BE2C (cell line): Measurements from ENCODE around the gene MRPL42.
"Not testable (repeated sequence)": the region's sequence is repeated elsewhere in the genome, so short reads cannot be mapped to it uniquely, and the experiment has no call there.

ENCODE experiments used
- DNase-seq: peaks from one replicate; pipeline ENCODE4 v3.0.0-alpha.2; 2020
- H3K27me3 ChIP-seq: fragments of 250-450 bp; sonication (Bioruptor Pico); 2 replicates; pipeline ENCODE4 v1.5.1; 2020; ENCODE audit warnings: mild to moderate bottlenecking
- H3K36me3 ChIP-seq: fragments of 250-450 bp; sonication (Bioruptor Pico); 2 replicates; pipeline ENCODE4 v1.5.1; 2020; ENCODE audit warnings: mild to moderate bottlenecking
- H3K4me1 ChIP-seq: fragments of 250-450 bp; sonication (Bioruptor Pico); 2 replicates; pipeline ENCODE4 v1.5.1; 2020
- H3K4me3 ChIP-seq: 2 replicates; pipeline ENCODE4 v1.5.1; 2011; ENCODE audit warnings: low read depth, low read length
- H3K9me3 ChIP-seq: fragments of 250-450 bp; sonication (Bioruptor Pico); 2 replicates; pipeline ENCODE4 v1.5.1; 2020
- TF ChIP-seq, protein P1 (sequence below): IDR thresholded peaks from 2 replicates; pipeline ENCODE4 v1.5.1; 2012; ENCODE audit warnings: mild to moderate bottlenecking, low read depth, low read length

Gene MRPL42

DNA sequence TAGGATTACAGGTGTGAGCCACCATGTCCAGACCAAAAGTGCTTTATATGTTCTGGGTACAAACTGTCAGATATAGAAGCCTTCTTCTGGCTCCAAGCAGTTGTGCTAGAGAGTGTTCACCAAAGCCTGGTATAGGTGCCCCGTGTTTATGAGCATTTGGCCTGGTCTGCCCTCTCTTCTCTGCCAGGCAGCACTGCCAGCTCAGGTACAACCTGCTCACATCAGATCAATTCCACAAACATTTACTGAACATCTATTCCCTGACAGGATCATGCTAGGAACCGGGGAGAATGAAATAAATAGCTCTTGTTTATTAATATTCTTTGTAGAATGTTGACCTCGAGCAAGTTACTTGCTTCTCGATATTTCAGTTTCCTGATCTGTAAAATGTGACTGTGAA is 85.1 kb downstream of the MRPL42 start:
- H3K9me3 ChIP-seq, result no peaks in the 10 kb centered on the region
- TF ChIP-seq, protein P1, sequence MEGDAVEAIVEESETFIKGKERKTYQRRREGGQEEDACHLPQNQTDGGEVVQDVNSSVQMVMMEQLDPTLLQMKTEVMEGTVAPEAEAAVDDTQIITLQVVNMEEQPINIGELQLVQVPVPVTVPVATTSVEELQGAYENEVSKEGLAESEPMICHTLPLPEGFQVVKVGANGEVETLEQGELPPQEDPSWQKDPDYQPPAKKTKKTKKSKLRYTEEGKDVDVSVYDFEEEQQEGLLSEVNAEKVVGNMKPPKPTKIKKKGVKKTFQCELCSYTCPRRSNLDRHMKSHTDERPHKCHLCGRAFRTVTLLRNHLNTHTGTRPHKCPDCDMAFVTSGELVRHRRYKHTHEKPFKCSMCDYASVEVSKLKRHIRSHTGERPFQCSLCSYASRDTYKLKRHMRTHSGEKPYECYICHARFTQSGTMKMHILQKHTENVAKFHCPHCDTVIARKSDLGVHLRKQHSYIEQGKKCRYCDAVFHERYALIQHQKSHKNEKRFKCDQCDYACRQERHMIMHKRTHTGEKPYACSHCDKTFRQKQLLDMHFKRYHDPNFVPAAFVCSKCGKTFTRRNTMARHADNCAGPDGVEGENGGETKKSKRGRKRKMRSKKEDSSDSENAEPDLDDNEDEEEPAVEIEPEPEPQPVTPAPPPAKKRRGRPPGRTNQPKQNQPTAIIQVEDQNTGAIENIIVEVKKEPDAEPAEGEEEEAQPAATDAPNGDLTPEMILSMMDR, result no peak
- H3K4me3 ChIP-seq, result no peak overlapping the region
- no peak for DNase-seq
- peaks cover 16% of the 10 kb centered on the region for H3K27me3 ChIP-seq
- H3K36me3 ChIP-seq, result no peaks in the 10 kb centered on the region
- no peaks in the 10 kb centered on the region for H3K4me1 ChIP-seq

DNA sequence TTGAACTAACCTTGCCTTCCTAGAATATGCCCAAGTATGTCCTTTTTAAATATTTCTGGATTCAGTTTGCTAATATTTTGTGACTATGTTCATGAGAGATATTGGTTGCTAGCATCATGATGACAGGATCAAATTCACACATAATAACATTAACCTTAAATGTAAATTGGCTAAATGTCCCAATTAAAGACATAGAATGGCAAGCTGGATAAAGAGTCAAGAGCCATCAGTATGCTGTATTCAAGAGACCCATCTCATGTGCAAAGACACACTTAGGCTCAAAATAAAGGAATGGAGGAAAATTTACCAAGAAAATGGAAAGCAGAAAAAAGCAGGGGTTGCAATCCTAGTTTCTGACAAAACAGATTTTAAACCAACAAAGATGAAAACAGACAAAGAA is 90.6 kb downstream of the MRPL42 start:
- H3K4me1 ChIP-seq, DNase-seq, H3K27me3 ChIP-seq, H3K36me3 ChIP-seq, H3K9me3 ChIP-seq, H3K4me3 ChIP-seq: not testable (repeated sequence)

DNA sequence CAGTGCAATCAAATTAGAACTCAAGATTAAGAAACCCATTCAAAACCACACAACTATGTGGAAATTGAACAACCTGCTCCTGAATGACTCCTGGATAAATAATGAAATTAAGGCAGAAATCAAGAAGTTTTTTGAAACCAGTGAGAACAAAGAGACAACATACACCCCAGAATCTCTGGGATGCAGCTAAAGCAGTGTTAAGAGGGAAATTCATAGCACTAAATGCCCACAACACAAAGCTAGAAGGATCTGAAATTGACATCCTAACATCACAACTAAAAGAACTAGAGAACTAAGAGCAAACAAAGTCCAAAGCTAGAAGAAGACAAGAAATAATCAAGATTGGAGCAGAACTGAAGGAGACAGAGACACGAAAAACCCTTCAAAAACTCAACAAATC is 91.4 kb downstream of the MRPL42 start:
- H3K4me3 ChIP-seq, H3K9me3 ChIP-seq, H3K36me3 ChIP-seq, DNase-seq, H3K27me3 ChIP-seq, H3K4me1 ChIP-seq: not testable (repeated sequence)

DNA sequence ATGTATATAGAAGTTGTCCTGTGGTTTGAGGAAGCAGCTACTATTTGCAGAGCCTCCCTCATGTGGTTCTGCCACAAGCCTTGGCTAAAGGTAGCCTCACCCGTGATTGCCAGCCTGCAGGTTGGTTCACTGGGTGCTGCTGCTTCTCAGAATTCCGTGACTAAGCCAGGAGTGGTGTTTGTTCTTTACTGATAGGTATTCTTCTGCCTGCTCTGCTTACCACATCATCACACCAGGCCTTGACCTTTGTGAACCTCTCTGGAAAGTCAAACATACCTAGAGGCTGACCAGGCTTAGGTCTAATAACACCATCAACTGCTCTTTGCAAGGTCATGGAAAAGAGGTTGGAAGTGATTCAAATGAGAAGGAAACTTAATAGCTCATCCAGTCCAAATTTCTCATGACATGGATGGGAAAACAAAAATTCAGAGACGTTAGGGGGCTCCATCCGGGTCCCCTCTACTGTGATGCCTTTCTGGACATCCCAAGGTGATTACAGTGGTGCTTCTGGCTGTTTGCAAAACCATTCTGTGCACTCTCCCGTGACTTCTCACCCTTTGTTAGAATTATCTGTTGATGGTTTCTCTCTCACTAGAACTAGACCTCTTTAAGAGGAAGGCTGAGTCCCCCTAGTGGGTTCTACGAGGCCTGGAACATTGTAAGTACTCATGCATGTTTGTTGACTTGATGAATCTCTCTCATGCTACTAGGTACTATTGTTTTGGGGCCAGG is 96.7 kb downstream of the MRPL42 start:
- no peaks in the 10 kb centered on the region for H3K4me1 ChIP-seq
- no peaks in the 10 kb centered on the region for H3K36me3 ChIP-seq
- peaks cover 26% of the 10 kb centered on the region for H3K27me3 ChIP-seq
- no peaks in the 10 kb centered on the region for H3K9me3 ChIP-seq
- no peak overlapping the region for H3K4me3 ChIP-seq
- DNase-seq, result no peak
- TF ChIP-seq, protein P1, result peak; percentile 42

DNA sequence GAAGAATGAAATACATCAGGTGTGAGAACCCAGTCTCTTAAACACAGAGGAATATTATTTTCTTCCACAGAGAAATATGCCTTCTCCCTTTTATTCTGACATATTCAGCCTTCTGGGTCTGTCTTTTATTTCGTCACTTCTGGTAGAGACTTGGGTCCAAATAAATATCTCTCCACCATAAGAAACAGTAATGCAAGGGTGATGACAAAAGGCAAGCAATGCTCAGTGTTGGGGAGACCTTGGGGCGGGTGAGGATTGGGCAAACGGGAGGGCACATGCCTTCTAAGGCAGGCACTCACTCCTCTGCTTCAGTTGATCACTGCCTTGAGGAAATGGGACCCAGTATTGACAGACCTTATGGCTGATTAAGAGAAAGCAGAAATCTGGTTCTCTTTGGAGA is 98.4 kb downstream of the MRPL42 start:
- Histone ChIP-seq H3K4me1 (no peaks in the 10 kb centered on the region), H3K36me3 (no peaks in the 10 kb centered on the region), H3K27me3 (peaks cover 40% of the 10 kb centered on the region), H3K9me3 (no peaks in the 10 kb centered on the region), H3K4me3 (no peak overlapping the region)
- DNase-seq, result no peak
- TF ChIP-seq, protein P1, result no peak
